Muscle of leg (tissue), 11 donors: Measurements from ENCODE around the gene TRPM3. TPM values are rescaled to one million over a fixed set of nuclear protein-coding genes. Genes with fewer than 3 reads are reported as not detected.

ENCODE experiments used
- DNase-seq: peaks from one replicate; pipeline ENCODE4 v3.0.0; 2013
- H3K27ac ChIP-seq: one replicate; pipeline ENCODE4 v1.5.1; 2013; ENCODE audit warnings: mild to moderate bottlenecking, low read length, control low read depth
- H3K27me3 ChIP-seq: one replicate; pipeline ENCODE4 v1.6.1; 2013; ENCODE audit warnings: low read length; ENCODE audit not compliant: control insufficient read depth, insufficient read depth
- H3K36me3 ChIP-seq: one replicate; pipeline ENCODE4 v1.6.1; 2013; ENCODE audit warnings: low read length; ENCODE audit not compliant: control insufficient read depth, insufficient read depth
- H3K4me1 ChIP-seq: one replicate; pipeline ENCODE4 v1.6.1; 2013; ENCODE audit warnings: low read length; ENCODE audit not compliant: control insufficient read depth, insufficient read depth
- H3K4me3 ChIP-seq: one replicate; pipeline ENCODE4 v1.5.1; 2013; ENCODE audit warnings: low read length, control low read depth
- H3K9me3 ChIP-seq: replicated peaks from 2 replicates; pipeline ENCODE4 v1.6.1; 2013; ENCODE audit warnings: low read depth, low read length; ENCODE audit not compliant: control insufficient read depth
- WGBS: methylation state at CpG from one replicate; pipeline ENCODE4 v1.1.5; 2013; ENCODE audit warnings: missing lambda C conversion rate; ENCODE audit not compliant: insufficient coverage; 5-methylcytosine and 5-hydroxymethylcytosine counted together
- polyA plus RNA-seq, 8 donors: library from polyadenylated mRNA; unstranded; fragments of 120-200 nt; gene quantifications; one replicate each; pipeline versions ENCODE4 v1.2.1 to v1.2.3, GENCODE V29; 2013; ENCODE audit warnings: inconsistent platforms in 1 of 8, low replicate concordance in 1 of 8; ENCODE audit not compliant: insufficient read length in 8 of 8, insufficient read depth in 1 of 8
- total RNA-seq: library from RNA; stranded (reverse); fragments of 120-200 nt; gene quantifications from one replicate; pipeline ENCODE4 v1.2.4, GENCODE V29; 2013

The TRPM3 gene
- total and polyA plus RNA-seq, 9 donors, result 0.14 to 0.66 (median 0.31) TPM

DNA sequence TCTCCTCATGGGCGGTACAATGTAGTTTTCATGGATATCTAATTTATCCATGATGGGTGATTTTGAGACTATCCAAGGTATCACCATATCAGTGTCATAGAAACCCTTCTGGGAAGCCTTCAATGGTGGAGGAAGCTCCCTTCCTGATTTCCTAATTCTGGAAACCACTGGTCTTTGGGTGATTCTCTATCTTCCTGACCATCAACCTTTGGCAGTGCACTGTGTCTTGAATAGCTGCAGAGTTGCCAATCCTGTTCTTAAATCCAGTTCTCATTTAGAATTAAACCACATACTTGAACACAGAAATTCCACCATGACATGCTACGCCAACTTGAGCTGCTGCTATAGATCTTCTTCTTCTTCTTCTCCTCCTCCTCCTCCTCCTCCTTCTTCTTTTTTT, 545.3 kb downstream of the TRPM3 start:
- 92% methylated on average over 1 of the region's 2 CpGs for WGBS
- Histone ChIP-seq H3K36me3 (no peaks in the 10 kb centered on the region), H3K4me1 (peaks cover 3% of the 10 kb centered on the region)

DNA sequence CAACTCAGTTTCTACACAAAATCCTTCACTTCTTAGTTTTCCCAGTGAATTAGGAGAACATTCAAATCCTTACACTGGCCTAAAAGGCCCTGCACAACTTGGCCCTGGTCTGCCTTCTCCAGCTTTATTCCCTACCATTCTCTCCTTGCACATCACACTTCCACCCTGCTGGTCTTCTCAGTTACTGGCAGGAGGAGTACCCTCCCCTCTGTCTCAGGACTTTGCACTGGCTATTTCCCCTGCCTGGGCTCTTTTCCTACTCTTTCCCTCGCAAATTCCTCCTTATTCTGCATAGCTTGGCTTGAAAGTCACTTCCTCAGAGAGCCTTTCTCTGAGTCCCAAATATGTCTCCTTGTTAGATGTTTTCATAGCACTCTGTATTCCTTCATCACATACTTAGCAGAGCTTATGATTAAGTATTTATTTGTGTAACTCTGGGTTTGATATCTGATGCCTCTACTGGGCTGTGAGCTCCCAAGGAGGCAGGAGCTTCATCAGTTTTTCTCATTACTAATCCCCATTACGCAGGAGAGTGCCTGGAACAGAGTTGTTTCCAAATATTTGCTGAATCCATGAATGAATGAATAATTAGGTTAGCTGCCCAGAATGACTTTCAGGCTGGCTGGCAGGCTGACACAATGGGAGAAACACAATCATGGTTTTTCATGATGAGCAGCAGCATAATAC, 547.1 kb downstream of the TRPM3 start:
- peak overlapping the region; percentile 14 for H3K27ac ChIP-seq
- no peaks in the 10 kb centered on the region for H3K9me3 ChIP-seq
- no peaks in the 10 kb centered on the region for H3K36me3 ChIP-seq
- no peak overlapping the region for H3K4me3 ChIP-seq
- DNase-seq, result peak; percentile 88
- H3K4me1 ChIP-seq, result peaks cover 5% of the 10 kb centered on the region
- WGBS, result 0% methylated on average over 1 of the region's 2 CpGs
- no peaks in the 10 kb centered on the region for H3K27me3 ChIP-seq

More for the DNA sequence above, 545.3 kb downstream of the TRPM3 start:
- no peak overlapping the region for H3K27ac ChIP-seq
- H3K4me3 ChIP-seq, result no peak overlapping the region
- DNase-seq, result no peak
- H3K9me3 ChIP-seq, result no peaks in the 10 kb centered on the region
- no peaks in the 10 kb centered on the region for H3K27me3 ChIP-seq

DNA sequence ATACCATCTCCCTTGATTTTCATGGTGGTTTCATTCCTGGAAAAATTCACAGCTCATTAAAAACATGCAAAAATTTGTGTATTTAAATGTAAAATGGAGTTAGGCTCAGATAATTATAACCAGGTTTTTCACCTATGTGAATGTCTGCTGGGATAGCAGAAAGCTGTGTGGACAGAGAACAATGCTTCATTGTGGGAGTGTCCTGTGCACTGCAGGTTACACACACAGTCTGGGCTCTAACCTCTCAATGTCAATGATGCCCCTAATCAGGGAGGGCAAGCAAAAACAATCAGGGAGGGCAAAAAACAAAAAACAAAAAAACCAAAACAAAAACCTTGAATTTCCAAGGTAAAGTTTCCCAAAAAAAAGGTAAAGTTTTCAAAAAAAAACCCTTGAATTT, 548.1 kb downstream of the TRPM3 start:
- Histone ChIP-seq H3K9me3 (no peaks in the 10 kb centered on the region), H3K27me3 (no peaks in the 10 kb centered on the region), H3K4me1 (peaks cover 5% of the 10 kb centered on the region), H3K27ac (no peak overlapping the region), H3K36me3 (no peaks in the 10 kb centered on the region), H3K4me3 (no peak overlapping the region)
- DNase-seq, result no peak

DNA sequence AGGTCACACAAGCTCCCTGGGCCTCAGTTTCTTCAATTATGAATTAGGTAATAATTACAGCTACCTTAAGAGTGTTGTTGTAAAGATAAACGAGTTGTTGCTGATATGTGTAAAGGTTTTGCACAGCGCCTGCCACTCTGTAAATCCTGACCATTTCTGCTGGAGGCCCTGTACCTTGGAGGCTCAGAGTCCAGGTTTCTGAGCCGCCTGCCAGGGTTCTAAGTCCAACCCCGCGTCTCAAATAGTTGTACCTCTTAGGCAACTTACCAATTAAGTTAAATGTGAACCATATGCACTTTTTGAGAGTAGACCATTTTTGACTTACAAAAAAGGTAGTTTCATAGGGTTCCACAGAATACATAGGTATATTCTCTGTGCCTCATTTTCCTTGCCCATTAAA, 550.2 kb downstream of the TRPM3 start:
- Histone ChIP-seq H3K4me3 (no peak overlapping the region), H3K27me3 (no peaks in the 10 kb centered on the region), H3K9me3 (no peaks in the 10 kb centered on the region), H3K36me3 (no peaks in the 10 kb centered on the region), H3K4me1 (peaks cover 5% of the 10 kb centered on the region), H3K27ac (no peak overlapping the region)
- 100% methylated on average over 1 of the region's 5 CpGs for WGBS
- DNase-seq, result no peak

DNA sequence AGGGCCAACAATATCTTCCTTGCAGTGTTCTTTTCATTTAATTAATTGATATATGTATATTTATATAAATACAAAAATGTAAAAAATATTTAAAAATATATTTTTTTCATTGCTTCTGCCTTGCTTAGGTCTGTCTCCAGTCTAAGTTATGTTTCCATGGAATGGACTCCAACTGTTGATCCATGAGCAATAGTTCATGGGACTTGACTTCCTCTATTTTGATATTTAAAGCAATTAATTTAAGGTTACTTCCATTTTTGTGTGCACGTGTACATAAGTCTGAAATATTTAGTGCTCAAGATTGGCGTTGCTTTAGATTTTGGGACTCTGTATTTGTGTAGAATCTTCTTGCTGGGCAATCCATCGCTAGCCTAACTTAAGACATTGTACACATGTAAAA, 551.6 kb downstream of the TRPM3 start:
- DNase-seq, result no peak
- Histone ChIP-seq H3K27me3 (no peaks in the 10 kb centered on the region), H3K4me3 (no peak overlapping the region), H3K36me3 (no peaks in the 10 kb centered on the region), H3K27ac (no peak overlapping the region), H3K4me1 (peaks cover 5% of the 10 kb centered on the region), H3K9me3 (no peaks in the 10 kb centered on the region)
- WGBS, result no CpG with 5 or more reads among the region's 3 CpGs

DNA sequence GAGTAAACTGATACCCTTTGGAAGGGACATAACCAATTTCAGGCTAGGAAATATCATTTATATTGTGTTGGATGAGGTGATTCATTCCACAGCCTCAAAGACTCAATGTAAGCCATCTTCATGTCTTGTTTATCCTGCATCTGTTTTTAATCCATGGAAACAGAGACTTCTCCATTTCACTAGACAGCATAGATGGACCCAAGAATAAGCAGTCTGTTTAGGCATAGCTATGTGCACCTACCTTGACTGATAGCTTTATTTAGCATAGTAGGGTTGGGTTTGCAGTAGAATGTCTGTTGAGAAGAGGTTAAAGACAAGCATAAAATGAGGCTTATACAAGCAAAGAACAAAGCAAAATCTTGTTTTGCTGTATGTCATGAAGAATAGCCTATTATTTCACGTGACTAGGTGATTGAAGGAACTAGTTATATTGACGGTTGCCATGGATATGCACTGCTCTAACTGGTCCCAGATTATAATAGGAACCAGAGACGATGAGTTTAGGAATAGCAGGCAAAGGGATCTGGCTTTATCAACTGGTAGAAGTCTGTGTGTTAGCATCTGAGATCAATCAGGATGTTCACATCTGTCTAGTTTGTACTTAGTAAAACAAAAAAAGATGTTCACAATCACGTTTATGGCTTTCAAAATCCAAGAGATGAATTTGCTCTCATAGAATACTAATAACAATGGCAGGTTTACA, 552.2 kb downstream of the TRPM3 start:
- Histone ChIP-seq H3K36me3 (no peaks in the 10 kb centered on the region), H3K9me3 (no peaks in the 10 kb centered on the region), H3K27ac (peak overlapping the region; percentile 26), H3K4me3 (no peak overlapping the region), H3K27me3 (no peaks in the 10 kb centered on the region), H3K4me1 (peaks cover 5% of the 10 kb centered on the region)
- WGBS, result 20% methylated on average over 3 of the region's 4 CpGs
- peak; percentile 74 for DNase-seq

DNA sequence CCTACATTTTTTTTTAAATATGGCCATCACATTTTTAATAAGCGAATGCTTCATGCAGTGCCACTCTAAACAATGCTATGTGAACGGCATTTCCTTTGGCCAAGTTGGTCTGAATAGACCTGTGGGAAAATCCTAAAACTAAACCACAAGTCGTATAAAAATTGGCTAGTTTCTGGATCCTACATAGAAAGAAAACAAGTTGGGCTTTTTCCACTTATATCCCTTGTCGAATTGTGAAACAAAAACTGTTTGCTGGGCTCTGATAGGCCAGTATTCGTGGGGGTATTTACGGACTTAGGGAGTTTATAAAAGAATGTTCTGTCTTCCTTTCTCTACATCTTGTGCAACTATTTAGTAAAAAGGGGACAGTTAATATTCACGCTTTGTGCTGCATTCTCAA, 553.9 kb downstream of the TRPM3 start:
- Histone ChIP-seq H3K4me3 (no peak overlapping the region), H3K9me3 (no peaks in the 10 kb centered on the region), H3K4me1 (peaks cover 5% of the 10 kb centered on the region), H3K27me3 (peaks cover 2% of the 10 kb centered on the region), H3K36me3 (no peaks in the 10 kb centered on the region), H3K27ac (no peak overlapping the region)
- DNase-seq, result peak; percentile 30
- WGBS, result 80% methylated on average over 1 of the region's 7 CpGs

DNA sequence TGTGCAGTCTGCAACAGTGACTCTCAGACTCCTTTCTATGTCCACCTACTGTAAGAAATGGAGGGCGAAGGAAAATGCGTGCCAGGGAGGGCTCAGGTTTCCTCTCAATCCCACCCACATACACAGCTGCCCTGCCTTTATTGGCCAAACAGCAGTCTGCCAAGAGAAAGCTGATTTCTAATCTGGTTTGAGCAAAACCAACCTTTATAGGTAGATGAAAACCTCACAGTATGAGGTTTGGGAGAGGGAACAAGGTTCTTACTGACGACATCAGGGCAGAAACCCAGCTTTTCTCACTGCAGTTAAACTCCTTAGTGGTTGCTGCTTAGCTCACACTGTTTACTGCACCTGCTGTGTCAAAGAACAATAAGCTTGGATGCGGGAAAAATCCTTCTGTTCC, 554.7 kb downstream of the TRPM3 start:
- no CpG with 5 or more reads among the region's 4 CpGs for WGBS
- Histone ChIP-seq H3K4me1 (peaks cover 5% of the 10 kb centered on the region), H3K36me3 (no peaks in the 10 kb centered on the region), H3K4me3 (no peak overlapping the region), H3K27me3 (peaks cover 2% of the 10 kb centered on the region), H3K9me3 (no peaks in the 10 kb centered on the region), H3K27ac (no peak overlapping the region)
- DNase-seq, result peak; percentile 49

DNA sequence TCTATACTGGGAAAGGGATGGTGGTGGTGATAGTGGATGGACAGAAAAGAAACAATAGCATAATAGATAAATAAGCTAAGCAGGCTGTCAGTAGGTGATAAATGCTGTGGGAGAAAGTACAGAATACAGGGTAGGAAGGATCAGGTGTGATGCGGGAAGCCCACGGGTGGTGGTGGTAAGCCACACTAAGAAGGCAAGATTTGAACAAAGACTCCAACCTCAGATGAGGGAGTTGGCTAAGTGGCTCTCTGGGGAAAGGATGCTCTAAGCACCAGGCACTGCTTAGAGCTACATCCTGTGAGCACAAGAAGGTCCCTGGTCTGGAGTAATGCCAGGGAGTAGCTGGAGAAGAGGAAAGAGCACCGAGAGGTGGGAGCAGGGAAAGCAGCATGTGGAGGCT, 555.4 kb downstream of the TRPM3 start:
- Histone ChIP-seq H3K4me1 (peaks cover 4% of the 10 kb centered on the region), H3K36me3 (no peaks in the 10 kb centered on the region), H3K27ac (no peak overlapping the region), H3K9me3 (no peaks in the 10 kb centered on the region), H3K4me3 (no peak overlapping the region), H3K27me3 (peaks cover 2% of the 10 kb centered on the region)
- 82% methylated on average over 2 of the region's 3 CpGs for WGBS
- DNase-seq, result no peak

DNA sequence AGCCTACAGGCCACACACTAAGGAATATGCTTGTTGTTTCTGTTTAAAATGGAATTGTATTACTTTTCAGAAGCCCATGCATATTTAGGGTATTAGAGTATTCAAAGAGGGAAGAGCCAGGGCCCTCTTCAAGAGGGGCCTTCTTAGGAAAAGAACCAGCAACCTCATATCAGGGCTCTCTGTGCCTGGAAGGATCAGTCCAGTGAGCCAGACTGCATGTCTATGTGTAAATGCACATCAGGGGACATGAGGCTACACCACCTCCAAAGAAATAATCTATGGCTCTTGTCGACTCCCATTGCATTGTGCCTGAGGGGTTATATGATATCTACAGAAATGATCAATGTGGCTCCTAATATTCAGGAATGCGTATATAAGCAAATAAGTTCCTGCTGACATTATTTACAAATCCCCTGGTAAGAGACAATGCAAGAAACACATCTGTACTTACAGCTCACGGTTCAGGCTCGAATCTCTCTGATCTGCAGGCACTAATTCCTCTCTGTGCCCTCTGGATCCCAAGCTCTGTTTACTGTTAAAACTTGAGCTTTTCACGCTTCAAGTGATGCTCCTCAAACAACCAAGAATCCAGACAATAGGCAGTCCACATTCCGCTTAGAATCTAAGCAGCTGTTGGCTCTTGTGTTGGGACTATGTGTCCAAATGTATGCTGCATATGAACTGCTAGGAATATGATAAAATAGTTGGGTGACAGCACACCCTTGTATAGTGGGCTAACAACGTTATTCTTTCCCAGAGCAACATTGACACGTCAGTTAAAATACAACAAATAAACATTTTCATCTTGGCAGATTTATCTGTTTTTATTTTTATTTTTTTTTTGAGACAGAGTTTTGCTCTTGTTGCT, 556.7 kb downstream of the TRPM3 start:
- peaks cover 2% of the 10 kb centered on the region for H3K27me3 ChIP-seq
- no peaks in the 10 kb centered on the region for H3K9me3 ChIP-seq
- H3K36me3 ChIP-seq, result no peaks in the 10 kb centered on the region
- WGBS, result 54% methylated on average over 3 of the region's 8 CpGs
- H3K27ac ChIP-seq, result no peak overlapping the region
- peaks cover 3% of the 10 kb centered on the region for H3K4me1 ChIP-seq
- no peak overlapping the region for H3K4me3 ChIP-seq
- no peak for DNase-seq
